HUDEP-2 (cell line): ENCODE measurements around the gene PLD3.
"Not testable (repeated sequence)": the region's sequence is repeated elsewhere in the genome, so short reads cannot be mapped to it uniquely, and the experiment has no call there.

Experiments
- DNase-seq, 76 experiments: peaks; one replicate each; lab custom pipeline; 2025; ENCODE audit not compliant: unreplicated experiment in 76 of 76; lab: John Stamatoyannopoulos, UW

Gene PLD3

GRCh38 chr19:40360708-40361241 is 12.3 kb downstream of the PLD3 start:
- DNase-seq = no peak

- no peak for DNase-seq
Measured at GRCh38 chr19:40362160-40362559, 13.7 kb downstream of the PLD3 start.

GRCh38 chr19:40363069-40363468 is 14.6 kb downstream of the PLD3 start:
- peak in 43 of 76 experiments; percentile 9 to 71 (median 31) for DNase-seq

GRCh38 chr19:40365010-40365409 is 16.5 kb downstream of the PLD3 start:
- DNase-seq = peak in 7 of 76 experiments; percentile 18 to 47 (median 36)

GRCh38 chr19:40365613-40366401 is 17.3 kb downstream of the PLD3 start:
- DNase-seq = peak in 74 of 76 experiments; percentile 26 to 98 (median 88)

- DNase-seq = peak in 23 of 76 experiments; percentile 5 to 75 (median 33)
Measured at GRCh38 chr19:40366697-40367561, 18.4 kb downstream of the PLD3 start.

- no peak for DNase-seq
Measured at GRCh38 chr19:40367577-40368434, 19.3 kb downstream of the PLD3 start.

- no peak for DNase-seq
Measured at GRCh38 chr19:40369797-40370196, 21.3 kb downstream of the PLD3 start.

- not testable (repeated sequence) for DNase-seq
Measured at GRCh38 chr19:40370253-40370652, 21.8 kb downstream of the PLD3 start.

- DNase-seq = peak in 63 of 76 experiments; percentile 18 to 94 (median 66)
Measured at GRCh38 chr19:40370997-40371801, 22.7 kb downstream of the PLD3 start.

GRCh38 chr19:40371802-40372122 is 23.3 kb downstream of the PLD3 start:
- DNase-seq = no peak

GRCh38 chr19:40374084-40374483 is 25.6 kb downstream of the PLD3 start:
- DNase-seq = no peak

- no peak for DNase-seq
Measured at GRCh38 chr19:40376286-40376862, 27.9 kb downstream of the PLD3 start.

- DNase-seq = no peak
Measured at GRCh38 chr19:40377876-40378385, 29.4 kb downstream of the PLD3 start.

GRCh38 chr19:40378509-40378908 is 30.0 kb downstream of the PLD3 start:
- peak in 2 of 76 experiments; percentile 11 to 13 for DNase-seq

- DNase-seq = no peak
Measured at GRCh38 chr19:40379446-40380198, 31.1 kb downstream of the PLD3 start.

GRCh38 chr19:40380199-40381037 is 31.9 kb downstream of the PLD3 start:
- DNase-seq = no peak

GRCh38 chr19:40381321-40381720 is 32.8 kb downstream of the PLD3 start:
- DNase-seq = no peak
